ENCODE measurements around the gene CENPH. TPM values are rescaled to one million over a fixed set of nuclear protein-coding genes. Genes with fewer than 3 reads are reported as not detected.

The CENPH gene
- total RNA-seq, 1 experiment from 2014 or later: 79.0 TPM

GRCh38 chr5:69231851-69232250 is 42.5 kb downstream of the CENPH start:
- ChIA-PET POLR2A (no interaction called here), CTCF (no interaction called here)
- Mint-ChIP-seq H3K27me3 (ENCODE audit: low read depth) (no peaks in the 10 kb centered on the region), H3K36me3 (peaks cover 22% of the 10 kb centered on the region), H3K4me3 (no peak overlapping the region), H3K4me1 (peaks cover 10% of the 10 kb centered on the region), H3K27ac (no peak overlapping the region), H3K9me3 (no peaks in the 10 kb centered on the region)
- ATAC-seq (no peak), DNase-seq (ENCODE audit: low spot score) (no peak)
- TF ChIP-seq NFATC4 (CRISPR knock-in tag; IDR thresholded peaks at IDR 0.05) (no peak), ZNF317 (CRISPR knock-in tag; IDR thresholded peaks at IDR 0.05; ENCODE audit: borderline replicate concordance, low read depth) (no peak), NFYB (CRISPR knock-in tag; conservative IDR thresholded peaks at IDR 0.05; ENCODE audit: low read depth) (no peak), GTF2I (CRISPR knock-in tag; conservative IDR thresholded peaks at IDR 0.05) (no peak), RELA (CRISPR knock-in tag; IDR thresholded peaks at IDR 0.05; ENCODE audit: borderline replicate concordance) (no peak), OVOL2 (CRISPR knock-in tag; IDR thresholded peaks at IDR 0.05; ENCODE audit: borderline replicate concordance) (no peak), FOXJ3 (CRISPR knock-in tag; IDR thresholded peaks at IDR 0.05; ENCODE audit: borderline replicate concordance) (no peak), CREM (CRISPR knock-in tag; IDR thresholded peaks at IDR 0.05) (no peak)
- TF ChIP-seq, protein P1, sequence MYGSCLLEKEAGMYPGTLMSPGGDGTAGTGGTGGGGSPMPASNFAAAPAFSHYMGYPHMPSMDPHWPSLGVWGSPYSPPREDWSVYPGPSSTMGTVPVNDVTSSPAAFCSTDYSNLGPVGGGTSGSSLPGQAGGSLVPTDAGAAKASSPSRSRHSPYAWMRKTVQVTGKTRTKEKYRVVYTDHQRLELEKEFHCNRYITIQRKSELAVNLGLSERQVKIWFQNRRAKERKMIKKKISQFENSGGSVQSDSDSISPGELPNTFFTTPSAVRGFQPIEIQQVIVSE (CRISPR knock-in tag; IDR thresholded peaks at IDR 0.05; ENCODE audit: borderline replicate concordance): no peak
- TF ChIP-seq, protein P2, sequence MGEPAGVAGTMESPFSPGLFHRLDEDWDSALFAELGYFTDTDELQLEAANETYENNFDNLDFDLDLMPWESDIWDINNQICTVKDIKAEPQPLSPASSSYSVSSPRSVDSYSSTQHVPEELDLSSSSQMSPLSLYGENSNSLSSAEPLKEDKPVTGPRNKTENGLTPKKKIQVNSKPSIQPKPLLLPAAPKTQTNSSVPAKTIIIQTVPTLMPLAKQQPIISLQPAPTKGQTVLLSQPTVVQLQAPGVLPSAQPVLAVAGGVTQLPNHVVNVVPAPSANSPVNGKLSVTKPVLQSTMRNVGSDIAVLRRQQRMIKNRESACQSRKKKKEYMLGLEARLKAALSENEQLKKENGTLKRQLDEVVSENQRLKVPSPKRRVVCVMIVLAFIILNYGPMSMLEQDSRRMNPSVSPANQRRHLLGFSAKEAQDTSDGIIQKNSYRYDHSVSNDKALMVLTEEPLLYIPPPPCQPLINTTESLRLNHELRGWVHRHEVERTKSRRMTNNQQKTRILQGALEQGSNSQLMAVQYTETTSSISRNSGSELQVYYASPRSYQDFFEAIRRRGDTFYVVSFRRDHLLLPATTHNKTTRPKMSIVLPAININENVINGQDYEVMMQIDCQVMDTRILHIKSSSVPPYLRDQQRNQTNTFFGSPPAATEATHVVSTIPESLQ (CRISPR knock-in tag; IDR thresholded peaks at IDR 0.05): no peak
- TF ChIP-seq, protein P3, sequence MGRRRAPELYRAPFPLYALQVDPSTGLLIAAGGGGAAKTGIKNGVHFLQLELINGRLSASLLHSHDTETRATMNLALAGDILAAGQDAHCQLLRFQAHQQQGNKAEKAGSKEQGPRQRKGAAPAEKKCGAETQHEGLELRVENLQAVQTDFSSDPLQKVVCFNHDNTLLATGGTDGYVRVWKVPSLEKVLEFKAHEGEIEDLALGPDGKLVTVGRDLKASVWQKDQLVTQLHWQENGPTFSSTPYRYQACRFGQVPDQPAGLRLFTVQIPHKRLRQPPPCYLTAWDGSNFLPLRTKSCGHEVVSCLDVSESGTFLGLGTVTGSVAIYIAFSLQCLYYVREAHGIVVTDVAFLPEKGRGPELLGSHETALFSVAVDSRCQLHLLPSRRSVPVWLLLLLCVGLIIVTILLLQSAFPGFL (CRISPR knock-in tag; IDR thresholded peaks at IDR 0.05; ENCODE audit: borderline replicate concordance): no peak
- TF ChIP-seq, protein P4, sequence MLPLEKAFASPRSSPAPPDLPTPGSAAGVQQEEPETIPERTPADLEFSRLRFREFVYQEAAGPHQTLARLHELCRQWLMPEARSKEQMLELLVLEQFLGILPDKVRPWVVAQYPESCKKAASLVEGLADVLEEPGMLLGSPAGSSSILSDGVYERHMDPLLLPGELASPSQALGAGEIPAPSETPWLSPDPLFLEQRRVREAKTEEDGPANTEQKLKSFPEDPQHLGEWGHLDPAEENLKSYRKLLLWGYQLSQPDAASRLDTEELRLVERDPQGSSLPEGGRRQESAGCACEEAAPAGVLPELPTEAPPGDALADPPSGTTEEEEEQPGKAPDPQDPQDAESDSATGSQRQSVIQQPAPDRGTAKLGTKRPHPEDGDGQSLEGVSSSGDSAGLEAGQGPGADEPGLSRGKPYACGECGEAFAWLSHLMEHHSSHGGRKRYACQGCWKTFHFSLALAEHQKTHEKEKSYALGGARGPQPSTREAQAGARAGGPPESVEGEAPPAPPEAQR (CRISPR knock-in tag; IDR thresholded peaks at IDR 0.05): no peak
- TF ChIP-seq, protein P5, sequence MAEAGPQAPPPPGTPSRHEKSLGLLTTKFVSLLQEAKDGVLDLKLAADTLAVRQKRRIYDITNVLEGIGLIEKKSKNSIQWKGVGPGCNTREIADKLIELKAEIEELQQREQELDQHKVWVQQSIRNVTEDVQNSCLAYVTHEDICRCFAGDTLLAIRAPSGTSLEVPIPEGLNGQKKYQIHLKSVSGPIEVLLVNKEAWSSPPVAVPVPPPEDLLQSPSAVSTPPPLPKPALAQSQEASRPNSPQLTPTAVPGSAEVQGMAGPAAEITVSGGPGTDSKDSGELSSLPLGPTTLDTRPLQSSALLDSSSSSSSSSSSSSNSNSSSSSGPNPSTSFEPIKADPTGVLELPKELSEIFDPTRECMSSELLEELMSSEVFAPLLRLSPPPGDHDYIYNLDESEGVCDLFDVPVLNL (CRISPR knock-in tag; IDR thresholded peaks at IDR 0.05; ENCODE audit: borderline replicate concordance, low read depth): no peak
- TF ChIP-seq, protein P6, sequence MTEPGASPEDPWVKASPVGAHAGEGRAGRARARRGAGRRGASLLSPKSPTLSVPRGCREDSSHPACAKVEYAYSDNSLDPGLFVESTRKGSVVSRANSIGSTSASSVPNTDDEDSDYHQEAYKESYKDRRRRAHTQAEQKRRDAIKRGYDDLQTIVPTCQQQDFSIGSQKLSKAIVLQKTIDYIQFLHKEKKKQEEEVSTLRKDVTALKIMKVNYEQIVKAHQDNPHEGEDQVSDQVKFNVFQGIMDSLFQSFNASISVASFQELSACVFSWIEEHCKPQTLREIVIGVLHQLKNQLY (CRISPR knock-in tag; IDR thresholded peaks at IDR 0.05): no peak

DNA sequence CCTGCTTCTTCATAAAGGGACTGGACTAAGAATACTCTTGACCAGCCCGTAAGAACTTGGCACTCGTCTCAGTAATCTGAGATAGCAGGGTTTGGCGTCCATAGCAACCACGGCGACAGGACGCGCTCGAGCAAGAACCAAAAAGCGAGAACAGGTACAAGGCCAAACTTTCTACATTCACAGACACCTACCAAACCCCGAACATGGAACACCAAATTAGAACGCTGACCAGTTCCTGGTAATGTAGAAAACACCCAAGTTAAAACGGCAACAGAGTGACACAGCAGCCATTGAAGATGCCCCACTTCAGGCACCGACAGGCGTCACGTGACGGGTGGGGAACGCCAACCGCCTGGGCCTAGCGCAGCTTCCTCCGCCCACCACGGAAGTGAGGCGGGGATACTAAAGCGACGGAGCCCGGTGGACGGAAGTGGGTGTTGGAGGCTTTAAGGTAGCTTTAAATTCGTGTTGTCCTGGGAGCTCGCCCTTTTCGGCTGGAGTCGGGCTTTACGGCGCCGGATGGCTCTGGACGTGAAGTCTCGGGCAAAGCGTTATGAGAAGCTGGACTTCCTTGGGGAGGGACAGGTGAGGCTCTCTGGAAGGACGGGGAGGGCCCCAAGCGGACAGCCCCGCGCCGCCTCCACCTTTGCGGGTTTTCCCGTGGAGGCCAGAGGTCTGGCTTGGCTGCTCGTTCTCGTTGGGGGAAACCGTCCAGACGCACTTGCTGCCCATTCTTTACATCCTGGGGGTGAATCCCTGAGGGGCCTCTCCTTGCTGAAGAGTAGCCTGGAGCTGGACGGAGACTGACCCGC is 45.3 kb downstream of the CENPH start, which contains the start of gene CDK7:
TSS of gene CDK7 (plus strand) at position 430 of the 812 bp plus-strand sequence. CDS start at position 520, 90 bp downstream.
- ChIA-PET POLR2A (interaction anchor here (0.5 to 1.3 kb wide), 5 partner anchors 9 to 68 kb away, joined by 3 to 5 read pairs (median 3); partner anchors contain the start of gene CCNB1), CTCF (interaction anchor here (0.5 to 1.5 kb wide), 8 partner anchors 10 to 204 kb away, joined by 3 to 8 read pairs (median 4); partner anchors contain the start of gene SLC30A5)
- Mint-ChIP-seq H3K4me1 (peaks cover 17% of the 10 kb centered on the region), H3K36me3 (peaks cover 28% of the 10 kb centered on the region), H3K9me3 (no peaks in the 10 kb centered on the region), H3K27ac (peak within 1 kb of the TSS; percentile 87), H3K4me3 (peak within 1 kb of the TSS; percentile 97), H3K27me3 (ENCODE audit: low read depth) (no peaks in the 10 kb centered on the region)
- DNase-seq (ENCODE audit: low spot score) (peak; percentile 91), ATAC-seq (peak; percentile 99)
- TF ChIP-seq E2F5 (CRISPR knock-in tag; IDR thresholded peaks at IDR 0.05) (0 out of 2 replicates have a peak, but pooled peaks have one; percentile 45), CREB1 (CRISPR knock-in tag; IDR thresholded peaks at IDR 0.05) (no peak), ZNF219 (CRISPR knock-in tag; IDR thresholded peaks at IDR 0.05; ENCODE audit: borderline replicate concordance) (no peak), ZNF232 (CRISPR knock-in tag; IDR thresholded peaks at IDR 0.05) (peak; percentile 73; the same call in 1 of the 2 replicates), SP1 (CRISPR knock-in tag; conservative IDR thresholded peaks at IDR 0.05) (peak; percentile 84), ZNF671 (CRISPR knock-in tag; IDR thresholded peaks at IDR 0.05) (no peak)
- TF ChIP-seq, protein P7, sequence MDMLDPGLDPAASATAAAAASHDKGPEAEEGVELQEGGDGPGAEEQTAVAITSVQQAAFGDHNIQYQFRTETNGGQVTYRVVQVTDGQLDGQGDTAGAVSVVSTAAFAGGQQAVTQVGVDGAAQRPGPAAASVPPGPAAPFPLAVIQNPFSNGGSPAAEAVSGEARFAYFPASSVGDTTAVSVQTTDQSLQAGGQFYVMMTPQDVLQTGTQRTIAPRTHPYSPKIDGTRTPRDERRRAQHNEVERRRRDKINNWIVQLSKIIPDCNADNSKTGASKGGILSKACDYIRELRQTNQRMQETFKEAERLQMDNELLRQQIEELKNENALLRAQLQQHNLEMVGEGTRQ (CRISPR knock-in tag; IDR thresholded peaks at IDR 0.05): peak; percentile 100
- TF ChIP-seq, protein P5 (CRISPR knock-in tag; IDR thresholded peaks at IDR 0.05; ENCODE audit: borderline replicate concordance, low read depth): no peak
- TF ChIP-seq, protein P8, sequence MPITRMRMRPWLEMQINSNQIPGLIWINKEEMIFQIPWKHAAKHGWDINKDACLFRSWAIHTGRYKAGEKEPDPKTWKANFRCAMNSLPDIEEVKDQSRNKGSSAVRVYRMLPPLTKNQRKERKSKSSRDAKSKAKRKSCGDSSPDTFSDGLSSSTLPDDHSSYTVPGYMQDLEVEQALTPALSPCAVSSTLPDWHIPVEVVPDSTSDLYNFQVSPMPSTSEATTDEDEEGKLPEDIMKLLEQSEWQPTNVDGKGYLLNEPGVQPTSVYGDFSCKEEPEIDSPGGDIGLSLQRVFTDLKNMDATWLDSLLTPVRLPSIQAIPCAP (CRISPR knock-in tag; IDR thresholded peaks at IDR 0.05): no peak

Data from WTC11 (cell line).